OCI-LY1 (cell line): ENCODE data around the gene PAIP2B.

Experiments used
- H2AFZ ChIP-seq: fragments of 200-600 bp; sonication (generic), shearing (Covaris generic); 2 replicates; pipeline ENCODE4 v1.6.0; 2014; ENCODE audit warnings: antibody characterized with exemption, mild to moderate bottlenecking, low read length
- H3F3A ChIP-seq: fragments of 200-600 bp; sonication (generic), shearing (Covaris generic); 2 replicates; pipeline ENCODE4 v1.6.0; 2014; ENCODE audit warnings: mild to moderate bottlenecking, antibody characterized with exemption, low read length, moderate library complexity; ENCODE audit not compliant: insufficient read depth
- H3K27ac ChIP-seq: fragments of 200-600 bp; sonication (generic); 2 replicates; pipeline ENCODE4 v1.5.1; 2014; ENCODE audit warnings: low read length, mixed run types, mild to moderate bottlenecking, low read depth; ENCODE audit not compliant: poor library complexity, severe bottlenecking
- H3K27me3 ChIP-seq: fragments of 200-600 bp; sonication (generic); 2 replicates; pipeline ENCODE4 v1.6.0; 2014; ENCODE audit warnings: antibody characterized with exemption, mild to moderate bottlenecking, low read length, moderate library complexity; ENCODE audit not compliant: insufficient read depth
- H3K36me3 ChIP-seq: fragments of 200-600 bp; sonication (generic); 2 replicates; pipeline ENCODE4 v1.6.1; 2014; ENCODE audit warnings: mild to moderate bottlenecking, antibody characterized with exemption, low read length, moderate library complexity, mixed read lengths; ENCODE audit not compliant: insufficient read depth
- H3K4me1 ChIP-seq: fragments of 200-600 bp; sonication (generic); 2 replicates; pipeline ENCODE4 v1.5.1; 2014; ENCODE audit warnings: mild to moderate bottlenecking, low read length, moderate library complexity; ENCODE audit not compliant: insufficient read depth, severe bottlenecking
- H3K4me2 ChIP-seq: fragments of 200-600 bp; sonication (generic), shearing (Covaris generic); 2 replicates; pipeline ENCODE4 v1.6.1; 2014; ENCODE audit warnings: low read length
- H3K4me3 ChIP-seq: fragments of 200-600 bp; sonication (generic); 2 replicates; pipeline ENCODE4 v1.5.1; 2014; ENCODE audit warnings: low read length, low read depth, mild to moderate bottlenecking, mixed read lengths; ENCODE audit not compliant: poor library complexity, severe bottlenecking
- H3K79me2 ChIP-seq: fragments of 200-600 bp; shearing (Covaris generic); 2 replicates; pipeline ENCODE4 v1.6.1; 2016; ENCODE audit warnings: mixed run types, low read length, mixed read lengths; ENCODE audit not compliant: insufficient read depth
- H3K9ac ChIP-seq: fragments of 200-600 bp; sonication (generic), shearing (Covaris generic); 2 replicates; pipeline ENCODE4 v1.6.1; 2014; ENCODE audit warnings: mild to moderate bottlenecking, low read length, mixed read lengths
- H3K9me2 ChIP-seq: fragments of 200-600 bp; sonication (generic), shearing (Covaris generic); 2 replicates; pipeline ENCODE4 v1.6.1; 2014; ENCODE audit warnings: low read depth, mild to moderate bottlenecking, low read length, mixed read lengths
- H3K9me3 ChIP-seq: fragments of 200-600 bp; shearing (Covaris generic); 2 replicates; pipeline ENCODE4 v1.6.1; 2014; ENCODE audit warnings: low read length, mixed read lengths
- H4K20me1 ChIP-seq: fragments of 200-600 bp; sonication (generic), shearing (Covaris generic); 2 replicates; pipeline ENCODE4 v1.6.0; 2016; ENCODE audit warnings: mild to moderate bottlenecking, low read length; ENCODE audit not compliant: insufficient read depth
- CTCF ChIP-seq: fragments of 200-600 bp; sonication (generic), shearing (Covaris generic); IDR thresholded peaks from 2 replicates; pipeline ENCODE4 v1.5.1; 2017; ENCODE audit warnings: mild to moderate bottlenecking, antibody characterized with exemption, low read length, moderate library complexity, mixed read lengths
- EZH2 ChIP-seq: fragments of 200-600 bp; sonication (generic), shearing (Covaris generic); IDR thresholded peaks from 2 replicates; pipeline ENCODE4 v1.8.0; 2017; ENCODE audit warnings: borderline replicate concordance, mixed run types, mild to moderate bottlenecking, antibody characterized with exemption, low read length, moderate library complexity, mixed read lengths

PAIP2B gene

GRCh38 chr2:71252862-71253261 lies 26.0 kb upstream of the PAIP2B start:
- no peak overlapping the region for H3K4me3 ChIP-seq
- H3K4me2 ChIP-seq = no peak overlapping the region
- no peak overlapping the region for H3K9ac ChIP-seq
- no peak overlapping the region for H3K27ac ChIP-seq
- H3K4me1 ChIP-seq = no peaks in the 10 kb centered on the region
- no peaks in the 10 kb centered on the region for H3K9me2 ChIP-seq
- no peaks in the 10 kb centered on the region for H3K9me3 ChIP-seq
- no peaks in the 10 kb centered on the region for H4K20me1 ChIP-seq
- TF ChIP-seq EZH2 (no peak), CTCF (no peak)
- H3F3A ChIP-seq = no peaks in the 10 kb centered on the region
- H3K79me2 ChIP-seq = no peaks in the 10 kb centered on the region
- H2AFZ ChIP-seq = no peak overlapping the region
- H3K36me3 ChIP-seq = no peaks in the 10 kb centered on the region
- no peaks in the 10 kb centered on the region for H3K27me3 ChIP-seq

DNA sequence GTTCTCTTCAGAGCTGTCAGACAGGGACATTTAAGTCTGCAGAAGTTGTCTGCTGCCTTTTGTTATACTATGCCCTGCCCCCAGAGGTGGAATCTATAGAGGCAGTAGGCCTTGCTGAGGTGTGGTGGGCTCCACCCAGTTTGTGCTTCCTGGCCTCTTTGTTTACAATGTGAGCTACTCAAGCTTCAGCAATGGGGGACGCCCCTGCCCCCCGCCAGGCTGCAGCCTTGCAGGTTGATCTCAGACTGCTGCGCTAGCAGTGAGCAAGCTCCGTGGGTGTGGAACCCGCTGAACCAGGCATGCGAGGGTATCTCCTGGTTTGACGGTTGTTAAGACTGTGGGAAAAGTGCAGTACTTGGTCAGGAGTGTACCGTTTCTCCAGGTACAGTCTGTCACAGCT lies 24.0 kb upstream of the PAIP2B start:
- no peaks in the 10 kb centered on the region for H3K9me2 ChIP-seq
- no peaks in the 10 kb centered on the region for H3K9me3 ChIP-seq
- H3K36me3 ChIP-seq = no peaks in the 10 kb centered on the region
- no peaks in the 10 kb centered on the region for H3K4me1 ChIP-seq
- no peak for TF ChIP-seq CTCF
- TF ChIP-seq EZH2 = no peak
- H4K20me1 ChIP-seq = no peaks in the 10 kb centered on the region
- no peak overlapping the region for H3K9ac ChIP-seq
- no peak overlapping the region for H2AFZ ChIP-seq
- no peak overlapping the region for H3K27ac ChIP-seq
- H3K4me2 ChIP-seq = no peak overlapping the region
- H3K27me3 ChIP-seq = no peaks in the 10 kb centered on the region
- H3F3A ChIP-seq = no peaks in the 10 kb centered on the region
- H3K4me3 ChIP-seq = no peak overlapping the region
- no peaks in the 10 kb centered on the region for H3K79me2 ChIP-seq

DNA sequence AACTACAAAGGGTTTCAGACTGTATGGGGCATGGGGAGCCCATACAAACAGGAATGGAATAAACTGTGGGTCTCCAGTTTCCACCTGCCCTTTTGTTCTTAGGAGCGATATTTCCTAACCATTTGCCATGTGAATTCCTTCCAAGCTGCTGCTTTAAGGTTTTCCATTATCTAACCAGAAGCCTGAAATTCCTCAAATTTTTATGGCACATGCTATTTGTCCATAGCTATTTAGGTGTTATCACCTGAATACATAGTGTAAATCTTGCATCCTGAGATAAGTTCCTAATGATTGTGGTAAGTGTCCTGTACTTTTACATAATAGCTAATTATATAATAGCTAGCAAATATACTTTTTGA lies 17.4 kb upstream of the PAIP2B start:
- TF ChIP-seq EZH2 (no peak), CTCF (no peak)
- H3K9ac ChIP-seq = no peak overlapping the region
- H3K4me3 ChIP-seq = no peak overlapping the region
- no peak overlapping the region for H3K27ac ChIP-seq
- H2AFZ ChIP-seq = no peak overlapping the region
- no peaks in the 10 kb centered on the region for H3K4me1 ChIP-seq
- no peak overlapping the region for H3K4me2 ChIP-seq
- H3K9me2 ChIP-seq = no peaks in the 10 kb centered on the region
- H3K27me3 ChIP-seq = no peaks in the 10 kb centered on the region
- no peaks in the 10 kb centered on the region for H3K79me2 ChIP-seq
- no peaks in the 10 kb centered on the region for H3K36me3 ChIP-seq
- no peaks in the 10 kb centered on the region for H3F3A ChIP-seq
- H3K9me3 ChIP-seq = no peaks in the 10 kb centered on the region
- no peaks in the 10 kb centered on the region for H4K20me1 ChIP-seq
